HCT116 (cell line): ENCODE measurements around the gene APOBEC3G.

Source experiments
- EGR1 ChIP-seq: IDR thresholded peaks from 2 replicates; pipeline ENCODE4 v1.6.1; 2012; ENCODE audit warnings: low read depth
- ELF1 ChIP-seq: IDR thresholded peaks from 2 replicates; pipeline ENCODE4 v1.6.1; 2012; ENCODE audit warnings: low read depth, borderline replicate concordance
- EZH2 ChIP-seq: fragments of 200-600 bp; sonication (generic); IDR thresholded peaks from 2 replicates; pipeline ENCODE4 v1.6.1; 2017; ENCODE audit warnings: antibody characterized with exemption, mixed run types
- POLR2A ChIP-seq: IDR thresholded peaks from 2 replicates; pipeline ENCODE4 v1.7.0; 2011; ENCODE audit warnings: borderline replicate concordance; ENCODE audit not compliant: insufficient read depth, insufficient read length; ENCODE audit errors: extremely low read depth
- POLR2AphosphoS5 ChIP-seq: IDR thresholded peaks from 2 replicates; pipeline ENCODE4 v1.6.1; 2011; ENCODE audit warnings: mild to moderate bottlenecking, low read depth, low read length, moderate library complexity
- RAD21 ChIP-seq: IDR thresholded peaks from 2 replicates; pipeline ENCODE4 v1.6.1; 2012; ENCODE audit warnings: low read depth, mild to moderate bottlenecking
- TCF7L2 ChIP-seq: IDR thresholded peaks from 2 replicates; pipeline ENCODE4 v1.7.0; 2011; ENCODE audit warnings: borderline replicate concordance, inconsistent platforms; ENCODE audit not compliant: insufficient read depth, insufficient read length; ENCODE audit errors: extremely low read depth
- ZNF274 ChIP-seq: fragments of 200-500 bp; sonication (Bioruptor generic); IDR thresholded peaks from 2 replicates; pipeline ENCODE4 v1.6.1; 2014; ENCODE audit warnings: mild to moderate bottlenecking, low read depth, low read length, inconsistent platforms
- TF ChIP-seq, protein P1 (sequence below), 3 experiments: fragments of 200-600 bp in 1 of 3; sonication (generic) in 1 of 3; IDR thresholded peaks in 2 of 3; conservative IDR thresholded peaks in 1 of 3; 2 replicates each; pipeline ENCODE4 v1.5.1; 2012 to 2017; ENCODE audit warnings: low read depth in 2 of 3, low read length in 2 of 3, antibody characterized with exemption in 1 of 3, borderline replicate concordance in 1 of 3, control low read depth in 1 of 3, mild to moderate bottlenecking in 1 of 3, mixed read lengths in 1 of 3, mixed run types in 1 of 3, moderate library complexity in 1 of 3; ENCODE audit not compliant: insufficient read depth in 1 of 3
- TF ChIP-seq, protein P2 (sequence below): IDR thresholded peaks from 2 replicates; pipeline ENCODE4 v1.6.1; 2012
- TF ChIP-seq, protein P3 (sequence below): IDR thresholded peaks from 2 replicates; pipeline ENCODE4 v1.6.1; 2012; ENCODE audit warnings: low read depth
- TF ChIP-seq, protein P4 (sequence below): IDR thresholded peaks from 2 replicates; pipeline ENCODE4 v1.6.1; 2012
- TF ChIP-seq, protein P5 (sequence below): IDR thresholded peaks from 2 replicates; pipeline ENCODE4 v1.6.1; 2011; ENCODE audit warnings: mild to moderate bottlenecking, low read length, moderate library complexity; ENCODE audit not compliant: insufficient replicate concordance; ENCODE audit errors: extremely low read depth

DNA sequence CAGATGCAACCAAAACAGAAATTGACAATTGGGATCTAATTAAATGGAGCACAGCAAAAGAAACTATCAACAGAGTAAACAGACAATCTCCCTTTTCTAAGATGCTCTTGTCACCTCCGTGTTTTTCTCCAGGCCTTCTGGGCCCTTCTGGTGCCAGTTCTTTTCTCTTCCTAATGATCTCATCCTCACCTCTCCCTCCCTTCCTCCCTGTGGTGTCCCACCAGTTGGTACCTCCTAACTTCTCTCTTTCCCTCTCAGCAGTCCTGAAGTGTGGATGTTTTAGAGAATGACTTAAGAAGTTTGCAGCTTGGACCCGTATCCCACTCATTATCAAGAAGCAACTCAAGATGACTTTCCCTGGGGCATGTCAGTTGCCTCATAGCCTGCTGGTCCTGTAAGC lies 26.4 kb downstream of the APOBEC3G start:
- TF ChIP-seq, protein P1, sequence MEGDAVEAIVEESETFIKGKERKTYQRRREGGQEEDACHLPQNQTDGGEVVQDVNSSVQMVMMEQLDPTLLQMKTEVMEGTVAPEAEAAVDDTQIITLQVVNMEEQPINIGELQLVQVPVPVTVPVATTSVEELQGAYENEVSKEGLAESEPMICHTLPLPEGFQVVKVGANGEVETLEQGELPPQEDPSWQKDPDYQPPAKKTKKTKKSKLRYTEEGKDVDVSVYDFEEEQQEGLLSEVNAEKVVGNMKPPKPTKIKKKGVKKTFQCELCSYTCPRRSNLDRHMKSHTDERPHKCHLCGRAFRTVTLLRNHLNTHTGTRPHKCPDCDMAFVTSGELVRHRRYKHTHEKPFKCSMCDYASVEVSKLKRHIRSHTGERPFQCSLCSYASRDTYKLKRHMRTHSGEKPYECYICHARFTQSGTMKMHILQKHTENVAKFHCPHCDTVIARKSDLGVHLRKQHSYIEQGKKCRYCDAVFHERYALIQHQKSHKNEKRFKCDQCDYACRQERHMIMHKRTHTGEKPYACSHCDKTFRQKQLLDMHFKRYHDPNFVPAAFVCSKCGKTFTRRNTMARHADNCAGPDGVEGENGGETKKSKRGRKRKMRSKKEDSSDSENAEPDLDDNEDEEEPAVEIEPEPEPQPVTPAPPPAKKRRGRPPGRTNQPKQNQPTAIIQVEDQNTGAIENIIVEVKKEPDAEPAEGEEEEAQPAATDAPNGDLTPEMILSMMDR (IDR thresholded peaks at IDR 0.05 in 2 of 3, conservative IDR thresholded peaks at IDR 0.05 in 1 of 3; ENCODE audit: borderline replicate concordance in 1 of 3, insufficient read depth in 1 of 3, low read depth in 2 of 3, low read length in 2 of 3), result no peak
- TF ChIP-seq ZNF274 (no peak), EGR1 (no peak), POLR2AphosphoS5 (no peak), POLR2A (no peak), EZH2 (no peak), TCF7L2 (no peak), RAD21 (no peak), ELF1 (no peak)
- TF ChIP-seq, protein P2, sequence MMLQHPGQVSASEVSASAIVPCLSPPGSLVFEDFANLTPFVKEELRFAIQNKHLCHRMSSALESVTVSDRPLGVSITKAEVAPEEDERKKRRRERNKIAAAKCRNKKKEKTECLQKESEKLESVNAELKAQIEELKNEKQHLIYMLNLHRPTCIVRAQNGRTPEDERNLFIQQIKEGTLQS, result no peak
- TF ChIP-seq, protein P3, sequence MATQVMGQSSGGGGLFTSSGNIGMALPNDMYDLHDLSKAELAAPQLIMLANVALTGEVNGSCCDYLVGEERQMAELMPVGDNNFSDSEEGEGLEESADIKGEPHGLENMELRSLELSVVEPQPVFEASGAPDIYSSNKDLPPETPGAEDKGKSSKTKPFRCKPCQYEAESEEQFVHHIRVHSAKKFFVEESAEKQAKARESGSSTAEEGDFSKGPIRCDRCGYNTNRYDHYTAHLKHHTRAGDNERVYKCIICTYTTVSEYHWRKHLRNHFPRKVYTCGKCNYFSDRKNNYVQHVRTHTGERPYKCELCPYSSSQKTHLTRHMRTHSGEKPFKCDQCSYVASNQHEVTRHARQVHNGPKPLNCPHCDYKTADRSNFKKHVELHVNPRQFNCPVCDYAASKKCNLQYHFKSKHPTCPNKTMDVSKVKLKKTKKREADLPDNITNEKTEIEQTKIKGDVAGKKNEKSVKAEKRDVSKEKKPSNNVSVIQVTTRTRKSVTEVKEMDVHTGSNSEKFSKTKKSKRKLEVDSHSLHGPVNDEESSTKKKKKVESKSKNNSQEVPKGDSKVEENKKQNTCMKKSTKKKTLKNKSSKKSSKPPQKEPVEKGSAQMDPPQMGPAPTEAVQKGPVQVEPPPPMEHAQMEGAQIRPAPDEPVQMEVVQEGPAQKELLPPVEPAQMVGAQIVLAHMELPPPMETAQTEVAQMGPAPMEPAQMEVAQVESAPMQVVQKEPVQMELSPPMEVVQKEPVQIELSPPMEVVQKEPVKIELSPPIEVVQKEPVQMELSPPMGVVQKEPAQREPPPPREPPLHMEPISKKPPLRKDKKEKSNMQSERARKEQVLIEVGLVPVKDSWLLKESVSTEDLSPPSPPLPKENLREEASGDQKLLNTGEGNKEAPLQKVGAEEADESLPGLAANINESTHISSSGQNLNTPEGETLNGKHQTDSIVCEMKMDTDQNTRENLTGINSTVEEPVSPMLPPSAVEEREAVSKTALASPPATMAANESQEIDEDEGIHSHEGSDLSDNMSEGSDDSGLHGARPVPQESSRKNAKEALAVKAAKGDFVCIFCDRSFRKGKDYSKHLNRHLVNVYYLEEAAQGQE, result no peak
- TF ChIP-seq, protein P4, sequence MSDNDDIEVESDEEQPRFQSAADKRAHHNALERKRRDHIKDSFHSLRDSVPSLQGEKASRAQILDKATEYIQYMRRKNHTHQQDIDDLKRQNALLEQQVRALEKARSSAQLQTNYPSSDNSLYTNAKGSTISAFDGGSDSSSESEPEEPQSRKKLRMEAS, result no peak
- TF ChIP-seq, protein P5, sequence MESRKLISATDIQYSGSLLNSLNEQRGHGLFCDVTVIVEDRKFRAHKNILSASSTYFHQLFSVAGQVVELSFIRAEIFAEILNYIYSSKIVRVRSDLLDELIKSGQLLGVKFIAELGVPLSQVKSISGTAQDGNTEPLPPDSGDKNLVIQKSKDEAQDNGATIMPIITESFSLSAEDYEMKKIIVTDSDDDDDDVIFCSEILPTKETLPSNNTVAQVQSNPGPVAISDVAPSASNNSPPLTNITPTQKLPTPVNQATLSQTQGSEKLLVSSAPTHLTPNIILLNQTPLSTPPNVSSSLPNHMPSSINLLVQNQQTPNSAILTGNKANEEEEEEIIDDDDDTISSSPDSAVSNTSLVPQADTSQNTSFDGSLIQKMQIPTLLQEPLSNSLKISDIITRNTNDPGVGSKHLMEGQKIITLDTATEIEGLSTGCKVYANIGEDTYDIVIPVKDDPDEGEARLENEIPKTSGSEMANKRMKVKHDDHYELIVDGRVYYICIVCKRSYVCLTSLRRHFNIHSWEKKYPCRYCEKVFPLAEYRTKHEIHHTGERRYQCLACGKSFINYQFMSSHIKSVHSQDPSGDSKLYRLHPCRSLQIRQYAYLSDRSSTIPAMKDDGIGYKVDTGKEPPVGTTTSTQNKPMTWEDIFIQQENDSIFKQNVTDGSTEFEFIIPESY, result no peak
